HG02623 (cell line): ENCODE measurements around the gene DUSP8.
"Not testable (repeated sequence)": the region's sequence is repeated elsewhere in the genome, so short reads cannot be mapped to it uniquely, and the experiment has no call there.

Experiments used
- ATAC-seq: cut with Tn5 transposase; IDR thresholded peaks from one replicate; pipeline ENCODE4 v1.9.1; 2021; ENCODE audit warnings: moderate library complexity; ENCODE audit not compliant: unreplicated experiment

The DUSP8 gene

DNA sequence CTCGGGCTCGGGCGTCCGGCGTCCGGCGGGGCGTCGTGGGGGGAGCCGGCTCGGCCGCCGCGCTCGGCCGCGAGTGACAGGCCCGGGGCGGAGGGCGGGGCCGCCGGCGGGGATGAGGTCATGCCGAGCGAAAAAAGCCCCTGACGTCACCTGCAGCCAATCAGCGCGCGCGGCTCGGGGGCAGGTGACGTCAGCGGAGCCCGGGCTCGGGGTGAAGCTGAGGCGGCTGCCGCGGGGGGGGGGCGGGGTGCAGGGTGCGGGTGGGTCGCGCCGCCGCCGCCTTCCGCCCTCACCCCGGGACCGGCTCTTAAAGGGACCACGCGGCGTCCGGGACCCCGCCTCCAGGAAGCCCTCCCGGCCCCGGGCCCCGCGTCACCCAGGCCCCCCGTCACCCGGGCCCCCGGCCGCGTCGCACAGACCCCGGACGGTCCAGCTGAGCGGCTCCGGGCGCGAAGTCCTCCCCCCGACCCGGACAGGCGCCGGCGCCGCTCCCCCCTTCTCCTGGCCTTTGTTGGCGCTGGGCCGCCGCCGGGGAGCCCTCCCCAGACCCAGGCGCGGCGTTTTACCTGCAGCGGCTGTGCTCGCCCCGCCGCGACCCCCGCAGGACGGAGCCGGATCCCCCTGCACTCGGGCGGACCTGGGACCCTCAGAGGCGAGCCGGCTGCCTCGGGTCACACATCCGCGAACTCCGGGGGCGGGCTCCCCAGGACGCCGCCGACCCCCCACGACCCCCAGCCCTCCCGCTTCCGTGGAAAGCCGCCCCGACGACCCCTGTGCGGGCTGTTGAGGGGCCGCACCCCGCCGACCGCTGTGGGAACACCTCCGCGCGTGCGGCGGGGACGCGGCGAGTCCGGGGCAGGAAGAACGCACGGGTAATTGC is at the start of gene DUSP8:
TSS of gene DUSP8 (minus strand) at position 75 of the 880 bp plus-strand sequence. CDS start 6,445 bp downstream, outside the sequence.
- ATAC-seq = peak; percentile 66

DNA sequence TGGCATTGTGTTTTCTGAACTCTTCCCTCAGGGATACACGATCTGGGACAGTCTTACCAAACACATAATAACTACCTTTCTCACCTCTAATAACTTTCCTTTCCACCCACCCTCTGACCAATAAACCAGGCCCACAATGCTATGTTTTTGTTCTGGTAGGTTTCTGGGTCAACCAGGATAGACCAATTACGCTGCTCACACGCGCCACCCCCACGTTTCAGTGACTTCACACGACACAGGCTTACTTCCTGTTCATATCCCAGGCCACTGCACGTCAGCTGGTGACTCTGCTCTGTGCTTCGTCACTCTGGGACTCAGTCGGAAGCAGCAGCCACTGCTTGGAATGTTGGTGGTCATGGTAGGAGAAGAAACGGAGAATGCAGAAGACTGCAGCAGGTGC is 47.4 kb upstream of the DUSP8 start:
- ATAC-seq = no peak

- ATAC-seq = no peak
Observed at GRCh38 chr11:1618231-1618630, 46.2 kb upstream of the DUSP8 start.

DNA sequence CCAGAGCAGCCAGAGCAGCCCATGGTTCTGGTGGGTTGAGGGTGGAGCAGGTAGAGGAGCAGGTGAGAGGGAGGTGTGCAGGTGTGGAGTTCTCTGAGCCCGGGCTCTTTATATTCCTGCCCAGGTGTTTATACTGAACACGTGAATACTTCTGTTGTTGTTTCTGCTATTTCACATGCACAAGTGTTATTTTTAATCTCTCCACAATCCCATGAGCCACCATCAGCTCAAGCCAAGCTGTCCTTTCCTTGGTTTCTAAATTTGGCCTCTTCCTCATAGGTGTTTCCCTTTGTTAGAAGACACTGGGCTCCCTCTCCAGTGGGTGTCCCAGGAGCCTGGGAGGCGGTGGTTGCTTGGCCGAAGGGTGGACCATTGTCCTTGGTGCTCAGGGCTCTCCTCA is 36.3 kb upstream of the DUSP8 start, which contains the start of gene KRTAP5-3:
TSS of gene KRTAP5-3 (minus strand) at position 101 of the 400 bp plus-strand sequence. CDS start at position 23, 78 bp downstream.
- ATAC-seq = no peak

DNA sequence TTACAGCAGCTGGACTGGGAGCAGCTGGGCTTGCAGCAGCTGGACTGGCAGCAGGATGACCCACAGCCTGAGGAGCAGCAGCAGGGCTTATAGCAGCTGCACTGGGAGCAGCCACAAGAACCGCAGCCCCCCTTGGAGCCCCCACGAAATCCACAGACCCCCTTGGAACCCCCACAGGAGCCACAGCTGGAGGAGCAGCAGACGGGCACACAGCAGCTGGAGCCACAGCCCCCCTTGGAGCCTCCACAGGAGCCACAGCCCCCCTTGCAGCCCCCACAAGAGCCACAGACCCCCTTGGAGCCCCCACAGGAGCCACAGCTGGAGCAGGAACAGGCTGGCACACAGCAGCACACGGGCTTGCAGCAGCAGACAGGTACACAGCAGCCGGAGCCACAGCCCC is 35.8 kb upstream of the DUSP8 start:
- ATAC-seq = not testable (repeated sequence)

GRCh38 chr11:1607156-1607845 is 35.2 kb upstream of the DUSP8 start:
- ATAC-seq = not testable (repeated sequence)

GRCh38 chr11:1605923-1606322 is 33.9 kb upstream of the DUSP8 start:
- ATAC-seq = not testable (repeated sequence)

GRCh38 chr11:1604711-1605110 is 32.6 kb upstream of the DUSP8 start:
- ATAC-seq = no peak

- ATAC-seq = no peak
Observed at GRCh38 chr11:1604181-1604580, 32.1 kb upstream of the DUSP8 start.

- ATAC-seq = no peak
Observed at GRCh38 chr11:1603629-1604028, 31.6 kb upstream of the DUSP8 start.

- ATAC-seq = not testable (repeated sequence)
Observed at GRCh38 chr11:1601663-1602062, 29.6 kb upstream of the DUSP8 start.

DNA sequence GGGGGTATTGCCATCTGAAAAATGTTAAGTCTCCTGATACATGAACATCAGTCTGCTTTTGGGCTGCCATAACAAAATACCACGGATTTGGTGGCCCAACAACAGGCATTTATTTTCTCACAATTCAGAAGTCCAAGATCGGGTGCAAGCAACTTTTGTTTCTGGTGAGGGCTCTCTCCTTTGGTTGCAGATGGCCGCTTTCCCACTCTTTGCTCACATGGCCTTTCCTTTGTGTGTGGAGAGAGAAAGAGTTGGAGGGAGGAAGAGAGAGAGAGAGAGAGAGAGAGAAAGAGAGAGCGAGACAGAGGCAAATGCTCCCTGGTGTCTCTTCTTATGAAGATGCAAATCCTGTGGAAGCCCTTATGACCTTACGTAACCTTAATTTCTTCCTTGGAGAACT is 28.6 kb upstream of the DUSP8 start:
- ATAC-seq = no peak

GRCh38 chr11:1598816-1599215 is 26.7 kb upstream of the DUSP8 start:
- no peak for ATAC-seq

DNA sequence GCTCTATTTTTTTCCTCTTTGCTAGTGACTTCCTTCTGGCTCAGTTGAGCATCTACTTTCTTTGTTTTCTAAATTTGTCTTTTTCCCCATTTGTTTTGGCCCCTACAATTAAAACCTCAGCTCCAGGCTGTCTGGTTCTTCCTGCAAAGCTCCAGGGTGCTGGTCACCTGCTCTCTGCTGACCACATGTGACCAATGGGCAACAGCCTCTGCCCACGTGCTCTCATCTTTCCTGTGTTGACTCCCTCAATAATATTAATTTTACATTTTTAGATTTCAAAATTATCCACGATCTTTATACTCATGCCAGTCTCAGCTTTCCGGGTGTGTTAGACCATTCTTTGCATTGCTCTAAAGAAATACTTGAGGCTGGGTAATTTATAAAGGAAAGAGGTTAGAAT is 26.3 kb upstream of the DUSP8 start:
- not testable (repeated sequence) for ATAC-seq

GRCh38 chr11:1597994-1598380 is 25.9 kb upstream of the DUSP8 start, which contains the start of gene KRTAP5-2:
Gene KRTAP5-2 (minus strand): TSS chr11:1598294. CDS start chr11:1598250, 44 bp downstream.
- ATAC-seq = no peak

DNA sequence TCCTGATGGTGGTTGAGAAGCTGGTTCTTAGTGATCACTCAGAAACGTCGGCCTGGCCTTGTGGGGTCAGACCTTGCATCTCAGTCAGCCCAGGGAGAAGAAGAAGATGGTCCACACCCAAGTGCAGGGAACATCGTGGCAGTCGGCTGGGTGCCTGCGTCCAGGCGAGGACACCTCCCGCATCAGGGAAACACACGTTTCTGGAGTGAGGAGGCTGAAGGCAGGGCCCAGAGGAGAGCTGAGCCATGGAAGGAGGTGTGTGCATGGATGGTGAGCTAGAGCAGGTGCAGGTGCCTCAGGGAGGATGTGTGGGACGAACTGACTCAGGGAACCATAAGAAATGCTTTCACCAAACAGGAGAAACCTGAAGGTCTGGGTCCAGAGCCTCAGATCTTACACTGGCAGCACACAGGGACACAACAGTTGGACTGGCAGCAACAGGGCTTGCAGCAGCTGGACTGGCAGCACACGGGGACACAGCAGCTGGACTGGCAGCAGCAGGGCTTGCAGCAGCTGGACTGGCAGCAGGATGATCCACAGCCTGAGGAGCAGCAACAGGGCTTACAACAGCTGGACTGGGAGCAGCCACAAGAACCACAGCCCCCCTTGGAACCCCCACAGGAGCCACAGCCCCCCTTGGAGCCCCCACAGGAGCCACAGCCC is 25.4 kb upstream of the DUSP8 start:
- no peak for ATAC-seq

- not testable (repeated sequence) for ATAC-seq
Observed at GRCh38 chr11:1596576-1597121, 24.6 kb upstream of the DUSP8 start.

GRCh38 chr11:1595994-1596575 is 24.0 kb upstream of the DUSP8 start:
- ATAC-seq = not testable (repeated sequence)

GRCh38 chr11:1592628-1593027 is 20.6 kb upstream of the DUSP8 start:
- no peak for ATAC-seq

DNA sequence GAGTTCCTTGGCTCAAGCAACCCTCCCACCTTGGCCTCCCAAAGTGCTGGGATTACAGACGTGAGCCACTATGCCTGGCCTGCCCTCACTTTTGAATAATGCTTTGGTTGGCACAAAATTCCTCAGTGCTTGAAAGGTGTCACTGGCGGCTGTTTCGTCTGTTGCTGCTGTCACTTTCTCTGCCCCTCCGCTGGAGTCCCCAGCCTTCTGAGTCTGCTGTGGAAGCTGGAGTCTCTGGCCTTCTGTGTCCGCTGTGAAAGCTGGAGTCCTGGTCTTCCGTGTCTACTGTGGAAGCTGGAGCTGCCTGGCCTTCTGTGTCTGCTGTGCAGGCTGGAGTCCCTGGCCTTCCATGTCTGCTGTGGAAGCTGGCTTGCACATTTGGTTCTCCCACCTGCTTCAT is 17.9 kb upstream of the DUSP8 start:
- no peak for ATAC-seq
